Activated CD4-positive, alpha-beta T cell treated with anti-CD3 and anti-CD28 coated beads, Interleukin-2, amount 10 ng/mL, durations not matched to agents 7 days and 5 days (primary cell): ENCODE measurements around the gene PLIN3. TPM values are rescaled to one million over a fixed set of nuclear protein-coding genes. Genes with fewer than 3 reads are reported as not detected.
A peak's percentile ranks its signal among the peaks of the same experiment; 100 is the strongest.
"Not testable (repeated sequence)": the region's sequence is repeated elsewhere in the genome, so short reads cannot be mapped to it uniquely, and the experiment has no call there.

ENCODE experiments used
- CTCF ChIA-PET: fragments of 350-600 bp; sonication (Branson Sonifier 250); formaldehyde crosslinking; loops from one replicate; lab custom pipeline; 2021; ENCODE audit warnings: antibody characterized with exemption; lab: Charles Lee
- POLR2A ChIA-PET: fragments of 350-600 bp; sonication (Branson Sonifier 250); formaldehyde crosslinking; loops from one replicate; lab custom pipeline; 2021; ENCODE audit warnings: antibody characterized with exemption; lab: Charles Lee
- DNase-seq: peaks from one replicate; pipeline ENCODE4 v3.0.0-alpha.2; 2020
- H3K27ac Mint-ChIP-seq: one replicate; pipeline ENCODE4 v1.8.0; 2021; ENCODE audit warnings: mild to moderate bottlenecking, moderate library complexity, mixed read lengths
- H3K27me3 Mint-ChIP-seq: one replicate; pipeline ENCODE4 v1.8.0; 2021; ENCODE audit warnings: mixed read lengths
- H3K36me3 Mint-ChIP-seq: one replicate; pipeline ENCODE4 v1.8.0; 2021; ENCODE audit warnings: low read depth, mixed read lengths
- H3K4me1 Mint-ChIP-seq: one replicate; pipeline ENCODE4 v1.8.0; 2021; ENCODE audit warnings: mixed read lengths
- H3K4me3 Mint-ChIP-seq: one replicate; pipeline ENCODE4 v1.8.0; 2021; ENCODE audit warnings: mild to moderate bottlenecking, moderate library complexity, mixed read lengths
- H3K9me3 Mint-ChIP-seq: one replicate; pipeline ENCODE4 v1.8.0; 2021; ENCODE audit warnings: mixed read lengths
- total RNA-seq, 2 experiments: library from RNA; stranded (reverse); gene quantifications; one replicate each; pipeline ENCODE4 v1.2.3, GENCODE V29; 2021

PLIN3 gene
- total RNA-seq, 2 experiments from 2014 or later, result 24.1 to 28.1 TPM

- CTCF ChIA-PET, result interaction anchor here (1.2 to 2.8 kb wide), 4 partner anchors 24 to 97 kb away, joined by 3 to 13 read pairs (median 5); partner anchors contain the start of gene FEM1A
- POLR2A ChIA-PET, result no interaction called here
- DNase-seq, result no peak
- Mint-ChIP-seq H3K27ac (peak overlapping the region; percentile 76), H3K4me3 (no peak overlapping the region), H3K36me3 (peaks cover 26% of the 10 kb centered on the region), H3K4me1 (peaks cover 29% of the 10 kb centered on the region), H3K9me3 (no peaks in the 10 kb centered on the region), H3K27me3 (no peaks in the 10 kb centered on the region)
These were observed 52.6 kb downstream of the PLIN3 start for GRCh38 chr19:4814625-4815425.

GRCh38 chr19:4811328-4812131 is 55.9 kb downstream of the PLIN3 start:
- Mint-ChIP-seq H3K36me3 (peaks cover 10% of the 10 kb centered on the region), H3K27ac (no peak overlapping the region), H3K27me3 (no peaks in the 10 kb centered on the region), H3K4me1 (peaks cover 27% of the 10 kb centered on the region), H3K9me3 (no peaks in the 10 kb centered on the region), H3K4me3 (no peak overlapping the region)
- POLR2A ChIA-PET, result no interaction called here
- CTCF ChIA-PET, result interaction anchor here (0.6 to 3.9 kb wide), 5 partner anchors 13 to 111 kb away, joined by 3 to 46 read pairs (median 4); partner anchors contain the start of gene FEM1A
- DNase-seq, result peak; percentile 90

DNA sequence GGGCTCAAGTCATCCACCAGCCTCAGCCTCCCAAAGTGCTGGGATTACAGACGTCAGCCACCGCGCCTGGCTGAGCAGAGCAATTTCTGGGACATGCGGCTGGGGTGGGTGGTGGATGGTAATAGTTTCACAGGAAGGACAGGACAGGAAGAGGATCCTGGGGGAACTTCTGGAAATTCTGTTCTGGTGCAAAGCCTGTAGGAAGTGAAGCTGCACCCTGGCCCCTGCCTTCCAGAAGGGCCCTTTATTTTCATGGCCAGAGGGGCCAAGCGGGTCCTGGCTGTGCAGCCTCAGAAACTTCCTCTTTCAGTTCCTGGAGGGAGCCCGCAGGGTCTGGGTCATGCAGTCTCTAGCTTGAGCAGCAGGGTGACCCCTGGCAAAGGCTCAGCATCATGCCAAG is 60.3 kb downstream of the PLIN3 start:
- Mint-ChIP-seq H3K27me3 (no peaks in the 10 kb centered on the region), H3K36me3 (no peaks in the 10 kb centered on the region), H3K4me1 (peaks cover 8% of the 10 kb centered on the region), H3K9me3 (no peaks in the 10 kb centered on the region), H3K27ac (no peak overlapping the region), H3K4me3 (no peak overlapping the region)
- no peak for DNase-seq
- ChIA-PET CTCF (interaction anchor here (0.6 to 1.6 kb wide), 3 partner anchors 13 to 38 kb away, joined by 3 to 6 read pairs (median 3); partner anchors contain the start of gene FEM1A), POLR2A (no interaction called here)

DNA sequence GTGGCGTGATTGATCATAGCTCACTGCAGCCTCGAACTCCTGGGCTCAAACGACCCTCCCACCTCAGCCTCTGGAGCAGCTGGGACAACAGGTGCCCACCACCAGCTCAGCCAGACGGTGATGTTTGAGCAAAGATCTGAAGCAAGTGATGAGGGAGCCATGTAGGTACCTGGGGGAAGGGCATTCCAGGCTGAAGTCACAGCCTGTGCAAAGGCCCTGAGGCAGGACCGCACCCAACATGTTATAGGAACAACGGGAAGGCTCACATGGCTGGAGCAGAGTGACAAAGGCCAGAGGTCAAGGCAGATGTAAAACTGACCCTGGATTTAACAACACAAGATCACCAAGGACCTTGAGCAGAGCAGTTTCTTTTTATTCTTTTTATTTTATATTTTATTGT is 61.1 kb downstream of the PLIN3 start:
- Mint-ChIP-seq H3K9me3 (no peaks in the 10 kb centered on the region), H3K36me3 (no peaks in the 10 kb centered on the region), H3K27me3 (no peaks in the 10 kb centered on the region), H3K4me3 (no peak overlapping the region), H3K4me1 (peaks cover 4% of the 10 kb centered on the region), H3K27ac (no peak overlapping the region)
- ChIA-PET CTCF (interaction anchor here (1.0 to 1.6 kb wide), 3 partner anchors 15 to 81 kb away, joined by 3 to 6 read pairs (median 3); partner anchors contain the start of gene FEM1A), POLR2A (no interaction called here)
- DNase-seq, result no peak

- not testable (repeated sequence) for H3K27ac Mint-ChIP-seq, H3K4me1 Mint-ChIP-seq, H3K27me3 Mint-ChIP-seq, H3K9me3 Mint-ChIP-seq, H3K36me3 Mint-ChIP-seq, H3K4me3 Mint-ChIP-seq, DNase-seq
- CTCF ChIA-PET, result interaction anchor here (1.3 to 1.5 kb wide), 2 partner anchors 12 to 15 kb away, joined by 3 to 6 read pairs; no protein-coding TSS in a partner anchor
- POLR2A ChIA-PET, result interaction anchor here (0.6 kb wide), 2 partner anchors 40 to 1176 kb away, joined by 3 read pairs; no protein-coding TSS in a partner anchor
These were observed 62.3 kb downstream of the PLIN3 start for GRCh38 chr19:4805140-4805539.

GRCh38 chr19:4803736-4804695 is 63.5 kb downstream of the PLIN3 start:
- POLR2A ChIA-PET, result no interaction called here
- no peaks in the 10 kb centered on the region for H3K27me3 Mint-ChIP-seq

GRCh38 chr19:4802711-4803110 is 64.8 kb downstream of the PLIN3 start:
- Mint-ChIP-seq H3K27ac (no peak overlapping the region), H3K9me3 (no peaks in the 10 kb centered on the region), H3K36me3 (peaks cover 3% of the 10 kb centered on the region), H3K4me3 (no peak overlapping the region), H3K4me1 (peaks cover 1% of the 10 kb centered on the region), H3K27me3 (no peaks in the 10 kb centered on the region)
- no peak for DNase-seq
- POLR2A ChIA-PET, result no interaction called here
- CTCF ChIA-PET, result interaction anchor here (1.6 kb wide), 1 partner anchor 23 kb away, joined by 4 read pairs; no protein-coding TSS in a partner anchor

More at GRCh38 chr19:4803736-4804695, 63.5 kb downstream of the PLIN3 start:
- H3K9me3 Mint-ChIP-seq, result no peaks in the 10 kb centered on the region
- H3K4me3 Mint-ChIP-seq, result no peak overlapping the region
- DNase-seq, result peak; percentile 72
- CTCF ChIA-PET, result interaction anchor here (0.6 to 1.5 kb wide), 5 partner anchors 11 to 111 kb away, joined by 3 to 6 read pairs (median 3); no protein-coding TSS in a partner anchor
- no peaks in the 10 kb centered on the region for H3K36me3 Mint-ChIP-seq
- no peak overlapping the region for H3K27ac Mint-ChIP-seq
- H3K4me1 Mint-ChIP-seq, result peaks cover 1% of the 10 kb centered on the region

DNA sequence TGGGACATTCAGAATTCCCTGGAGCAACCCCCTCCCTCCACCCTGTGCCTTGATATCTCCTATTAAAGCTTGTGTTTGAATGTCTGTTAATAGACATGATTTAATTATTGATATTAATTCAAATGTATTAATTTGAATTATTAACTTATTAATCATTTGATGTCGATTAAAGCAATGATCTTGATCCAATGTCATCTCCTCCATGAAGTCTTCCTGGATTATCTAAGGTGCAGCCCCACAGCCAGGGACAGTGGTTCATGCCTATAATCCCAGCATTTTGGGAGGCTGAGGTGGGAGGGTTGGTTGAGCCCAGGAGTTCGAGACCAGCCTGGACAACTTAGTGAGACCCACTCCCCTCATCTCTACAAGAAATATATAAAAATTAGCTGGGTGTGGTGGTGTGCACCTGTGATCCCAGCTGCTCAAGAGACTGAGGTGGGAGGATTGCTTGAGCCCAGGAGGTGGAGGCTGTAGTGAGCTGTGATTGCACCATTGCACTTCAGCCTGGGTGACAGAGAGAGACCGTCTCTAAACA is 66.3 kb downstream of the PLIN3 start:
- CTCF ChIA-PET, result interaction anchor here (0.5 to 1.8 kb wide), 6 partner anchors 9 to 230 kb away, joined by 3 to 7 read pairs (median 4); partner anchors contain the start of gene FEM1A
- Mint-ChIP-seq H3K27ac (no peak overlapping the region), H3K36me3 (peaks cover 12% of the 10 kb centered on the region), H3K9me3 (no peaks in the 10 kb centered on the region), H3K4me3 (no peak overlapping the region), H3K4me1 (peaks cover 5% of the 10 kb centered on the region), H3K27me3 (no peaks in the 10 kb centered on the region)
- no peak for DNase-seq
- POLR2A ChIA-PET, result no interaction called here

DNA sequence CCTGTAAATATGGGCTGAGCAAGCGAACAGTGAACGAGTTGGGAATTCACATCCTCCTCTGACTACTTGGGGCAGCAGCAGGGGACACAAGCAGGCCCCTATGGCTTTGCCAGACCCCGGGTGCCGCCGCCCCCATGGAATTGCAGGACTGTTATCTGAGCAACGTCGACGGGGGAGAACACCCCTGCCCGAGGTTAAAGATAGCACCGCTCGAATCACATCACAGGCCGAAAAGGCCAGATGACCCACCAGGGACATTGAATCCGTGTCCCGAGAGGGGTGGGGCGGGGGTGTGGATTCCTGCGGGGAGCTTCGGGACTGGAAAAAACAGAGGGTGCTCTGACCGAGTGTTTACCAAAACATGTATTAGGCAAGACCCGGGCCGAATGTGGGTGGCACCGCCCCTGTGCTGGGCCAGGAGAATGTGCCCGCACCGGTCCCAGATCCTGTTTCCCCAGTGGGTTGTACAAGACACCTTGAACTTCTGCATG is 66.8 kb downstream of the PLIN3 start:
- no peak overlapping the region for H3K4me3 Mint-ChIP-seq
- ChIA-PET CTCF (interaction anchor here (0.6 to 1.8 kb wide), 4 partner anchors 9 to 81 kb away, joined by 3 to 7 read pairs (median 5); partner anchors contain the start of gene FEM1A), POLR2A (no interaction called here)
- peaks cover 13% of the 10 kb centered on the region for H3K36me3 Mint-ChIP-seq
- H3K4me1 Mint-ChIP-seq, result peaks cover 5% of the 10 kb centered on the region
- no peak for DNase-seq
- H3K27ac Mint-ChIP-seq, result no peak overlapping the region
- no peaks in the 10 kb centered on the region for H3K27me3 Mint-ChIP-seq
- no peaks in the 10 kb centered on the region for H3K9me3 Mint-ChIP-seq

- Mint-ChIP-seq H3K9me3 (no peaks in the 10 kb centered on the region), H3K36me3 (peaks cover 40% of the 10 kb centered on the region), H3K4me1 (peaks cover 35% of the 10 kb centered on the region), H3K27me3 (no peaks in the 10 kb centered on the region), H3K4me3 (no peak overlapping the region), H3K27ac (peak overlapping the region; percentile 60)
- ChIA-PET POLR2A (no interaction called here), CTCF (interaction anchor here (0.5 to 0.7 kb wide), 2 partner anchors 14 to 1073 kb away, joined by 3 read pairs; no protein-coding TSS in a partner anchor)
- no peak for DNase-seq
These were observed 72.1 kb downstream of the PLIN3 start for GRCh38 chr19:4795400-4795799.

DNA sequence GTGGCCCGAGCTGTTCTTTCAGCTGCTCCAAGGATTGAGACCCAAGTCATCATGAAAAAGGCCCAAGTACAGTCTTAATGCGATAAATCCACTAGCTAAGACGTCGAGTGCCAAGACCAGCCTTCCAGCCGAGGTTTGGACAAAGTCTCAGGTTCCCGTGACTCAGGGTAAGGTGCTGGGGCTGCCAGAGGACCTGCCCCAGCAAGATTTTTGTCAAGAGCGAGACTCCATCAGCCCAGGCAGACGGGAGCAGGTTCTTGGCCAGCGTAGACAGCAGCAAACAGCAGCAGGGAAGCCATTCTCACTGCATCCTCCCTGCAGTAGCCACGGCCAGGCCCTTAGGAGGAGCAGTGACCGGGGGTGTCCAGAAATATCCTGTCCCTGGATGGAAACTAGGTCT is 72.5 kb downstream of the PLIN3 start:
- H3K4me3 Mint-ChIP-seq, result no peak overlapping the region
- no peak overlapping the region for H3K27ac Mint-ChIP-seq
- no peaks in the 10 kb centered on the region for H3K27me3 Mint-ChIP-seq
- H3K4me1 Mint-ChIP-seq, result peaks cover 37% of the 10 kb centered on the region
- ChIA-PET POLR2A (no interaction called here), CTCF (interaction anchor here (0.5 kb wide), 1 partner anchor 1074 kb away, joined by 3 read pairs; no protein-coding TSS in a partner anchor)
- no peak for DNase-seq
- H3K9me3 Mint-ChIP-seq, result no peaks in the 10 kb centered on the region
- H3K36me3 Mint-ChIP-seq, result peaks cover 40% of the 10 kb centered on the region
